Activated naive CD4-positive, alpha-beta T cell treated with anti-CD3 and anti-CD28 coated beads, Interleukin-2, amount 50 U/mL, for 72 hours (primary cell): Measurements from ENCODE around the gene TGIF2. TPM values are rescaled to one million over a fixed set of nuclear protein-coding genes. Genes with fewer than 3 reads are reported as not detected.
"Not testable (repeated sequence)": the region's sequence is repeated elsewhere in the genome, so short reads cannot be mapped to it uniquely, and the experiment has no call there.

ENCODE experiments used
- ATAC-seq, 2 donors: fragments of 150-1000 bp; cut with Tn5 transposase; 2 replicates each; pipeline ENCODE4 v1.10.0; 2021; ENCODE audit warnings: mild to moderate bottlenecking in 2 of 2, moderate library complexity in 2 of 2
- DNase-seq, 2 donors: peaks; one replicate each; pipeline ENCODE4 v3.0.0; 2021 to 2022; ENCODE audit warnings: low spot score in 2 of 2
- H3K27ac Mint-ChIP-seq, 2 donors: one replicate each; pipeline ENCODE4 v1.8.0; 2022; ENCODE audit warnings: mild to moderate bottlenecking in 2 of 2, mixed read lengths in 2 of 2
- H3K36me3 Mint-ChIP-seq, 2 donors: one replicate each; pipeline ENCODE4 v1.8.0; 2022; ENCODE audit warnings: mixed read lengths in 2 of 2
- H3K9me3 Mint-ChIP-seq, 2 donors: one replicate each; pipeline ENCODE4 v1.8.0; 2022; ENCODE audit warnings: mixed read lengths in 2 of 2
- total RNA-seq, 2 donors: library from RNA; stranded (reverse); gene quantifications; one replicate each; pipeline ENCODE4 v1.2.3, GENCODE V29; 2022

TGIF2 gene
- total RNA-seq, 2 donors from 2014 or later: 33.7 to 52.6 TPM

DNA sequence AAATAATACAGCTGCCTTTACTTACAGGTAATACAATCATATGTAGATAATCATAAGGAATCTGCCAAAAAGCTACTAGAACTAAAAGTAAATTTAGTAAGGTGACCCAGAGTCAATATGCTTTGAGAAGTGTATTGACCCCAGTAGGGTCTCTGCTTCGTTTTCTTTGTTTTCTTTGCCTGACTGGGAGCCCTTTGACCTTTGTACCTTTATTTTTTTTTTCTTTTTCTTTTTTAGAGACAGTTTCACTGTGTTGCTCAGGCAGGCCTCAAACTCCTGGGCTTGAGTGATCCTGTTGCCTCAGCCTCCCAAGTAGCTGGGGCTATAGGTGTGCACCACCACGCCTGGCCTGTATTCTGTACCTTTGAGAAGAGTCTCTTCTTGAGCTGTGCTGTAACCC lies 50.0 kb downstream of the TGIF2 start:
- DNase-seq: no peak
- Mint-ChIP-seq H3K27ac (peak overlapping the region; percentile 60 to 67), H3K36me3 (peaks cover 0 to 28% of the 10 kb centered on the region in 2 donors), H3K9me3 (no peaks in the 10 kb centered on the region)
- no peak for ATAC-seq

DNA sequence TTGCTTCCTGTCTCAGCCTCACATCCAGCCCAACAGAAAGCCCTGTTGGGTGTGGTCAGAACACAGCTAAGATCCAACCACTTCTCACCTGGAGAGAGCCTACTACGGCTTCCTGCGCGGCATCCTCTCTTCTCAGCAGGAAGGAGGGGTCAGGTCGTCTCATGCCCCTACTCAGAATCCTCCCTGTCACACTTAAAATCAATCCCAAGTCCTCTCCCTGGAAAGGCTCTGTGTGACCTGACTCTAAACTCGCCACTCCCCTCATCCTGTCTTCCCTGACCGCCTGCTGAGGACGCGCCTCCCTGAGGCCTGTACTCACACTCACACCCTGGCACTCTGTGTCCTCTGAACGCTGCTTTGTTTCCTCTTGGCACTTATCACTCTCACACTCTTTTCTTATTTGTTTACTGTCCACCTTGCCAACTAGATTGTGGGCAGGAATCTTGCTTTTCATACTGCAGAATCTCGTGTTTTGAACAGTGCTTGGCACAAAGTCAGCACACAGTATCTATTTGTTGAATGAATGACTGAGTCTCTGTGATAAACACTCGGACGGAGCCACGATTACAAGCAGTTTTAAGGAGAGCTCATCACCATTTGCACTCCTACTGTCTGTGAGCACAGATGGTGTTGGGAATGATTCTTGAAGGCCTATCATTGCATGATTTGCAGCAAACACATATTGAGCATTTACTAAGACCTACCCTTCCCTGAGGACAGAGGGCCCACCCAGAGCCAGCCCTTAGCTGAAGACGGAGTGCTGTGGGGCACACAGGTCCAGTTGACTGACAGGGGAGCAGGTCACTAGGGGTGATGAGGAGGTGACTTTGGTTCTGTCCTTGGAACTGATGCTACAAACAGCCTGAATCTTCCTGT lies 50.9 kb downstream of the TGIF2 start:
- ATAC-seq: no peak
- no peak for DNase-seq
- Mint-ChIP-seq H3K36me3 (peaks cover 0 to 34% of the 10 kb centered on the region in 2 donors), H3K9me3 (no peaks in the 10 kb centered on the region), H3K27ac (peak overlapping the region; percentile 60 to 67)

DNA sequence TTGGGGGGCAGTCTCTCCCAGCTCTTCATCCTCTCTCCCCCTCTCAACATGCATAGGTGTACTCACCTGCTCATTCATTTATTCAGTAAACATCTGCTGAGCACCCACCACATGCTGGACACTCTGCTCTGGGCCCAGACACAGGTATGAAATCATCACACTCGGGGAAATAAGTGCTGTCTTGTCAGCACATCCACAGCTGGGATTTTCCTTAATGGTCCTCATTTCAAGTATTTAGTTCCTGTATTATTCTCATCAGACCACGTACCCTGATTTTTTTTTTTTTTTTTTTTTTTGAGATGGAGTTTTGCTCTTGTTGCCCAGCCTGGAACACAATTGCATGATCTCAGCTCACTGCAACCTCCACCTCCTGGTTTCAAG lies 51.5 kb downstream of the TGIF2 start:
- H3K27ac Mint-ChIP-seq: peak overlapping the region; percentile 41 to 67
- H3K36me3 Mint-ChIP-seq: peaks cover 2 to 39% of the 10 kb centered on the region in 2 donors
- no peak for ATAC-seq
- no peak for DNase-seq
- no peaks in the 10 kb centered on the region for H3K9me3 Mint-ChIP-seq

DNA sequence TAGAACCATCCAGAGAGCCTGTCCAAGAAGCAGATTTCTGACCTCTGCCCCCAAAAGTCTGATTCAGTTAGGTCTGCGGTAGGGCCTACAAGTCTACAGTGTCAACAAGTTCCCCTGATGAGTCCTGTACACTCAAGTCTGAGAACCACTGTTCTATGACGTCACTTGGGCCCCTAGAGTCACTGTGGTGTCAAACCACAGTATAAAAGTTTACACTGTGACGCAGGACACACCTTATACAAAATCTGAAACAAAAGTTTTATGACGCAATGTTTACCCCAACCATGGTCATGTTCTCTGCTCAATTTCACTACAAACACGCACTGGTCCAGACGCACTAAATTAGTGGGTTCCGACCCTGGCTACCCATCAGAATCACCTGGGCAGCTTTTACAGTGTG lies 54.7 kb downstream of the TGIF2 start:
- Mint-ChIP-seq H3K9me3 (no peaks in the 10 kb centered on the region), H3K27ac (peak overlapping the region in 1 of 2 donors; percentile 22), H3K36me3 (peaks cover 9 to 51% of the 10 kb centered on the region in 2 donors)
- DNase-seq (no peak), ATAC-seq (peak in 1 of 2 donors; percentile 13)

DNA sequence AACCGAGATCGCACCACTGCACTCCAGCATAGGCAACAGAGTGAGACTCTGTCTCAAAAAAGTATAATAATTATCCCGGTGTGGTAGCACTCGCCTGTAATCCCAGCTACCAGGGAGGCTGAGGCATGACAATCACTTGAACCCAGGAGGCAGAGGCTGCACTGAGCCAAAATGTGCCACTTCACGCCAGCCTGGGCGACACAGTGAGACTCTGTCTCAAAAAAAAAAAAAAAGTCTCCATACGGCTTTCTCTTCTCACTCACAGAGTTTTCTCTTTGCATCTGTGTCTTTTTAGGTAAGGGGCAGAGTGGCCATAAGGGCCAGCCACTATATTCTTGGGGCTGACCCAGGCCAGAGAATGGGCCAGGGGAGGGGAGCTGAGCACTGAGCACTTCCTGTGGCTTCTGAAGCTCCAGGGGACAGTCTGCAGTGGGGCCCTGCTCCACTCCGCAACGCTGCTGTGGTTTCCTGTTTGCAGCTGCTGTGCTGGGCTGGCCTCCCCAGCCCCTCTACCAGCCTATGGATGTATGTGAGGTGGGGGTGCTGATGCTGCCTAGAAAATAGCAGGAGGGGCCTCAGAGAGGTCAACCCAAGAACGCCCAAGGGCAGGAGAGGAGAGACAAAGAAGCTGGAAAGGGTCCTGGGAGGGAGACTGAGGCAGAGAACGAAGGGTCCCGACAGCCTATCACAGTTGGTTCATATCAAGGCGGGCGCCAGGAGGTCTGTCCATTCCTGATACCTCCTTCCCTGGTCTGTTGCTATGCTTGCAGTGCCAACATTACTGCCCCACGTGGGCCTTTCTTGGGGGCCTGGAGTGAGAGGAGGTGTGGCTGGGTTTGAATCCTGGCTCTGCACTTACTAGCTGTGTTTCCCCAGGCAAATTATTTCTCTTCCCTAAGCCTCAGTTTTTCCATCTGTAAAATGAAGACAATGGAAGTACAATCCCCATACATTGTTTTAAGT lies 56.6 kb downstream of the TGIF2 start:
- ATAC-seq: peak; percentile 83 to 91
- H3K36me3 Mint-ChIP-seq: peaks cover 9 to 38% of the 10 kb centered on the region in 2 donors
- H3K9me3 Mint-ChIP-seq: no peaks in the 10 kb centered on the region
- peak in 1 of 2 donors; percentile 38 for DNase-seq
- peak overlapping the region; percentile 88 to 100 for H3K27ac Mint-ChIP-seq

DNA sequence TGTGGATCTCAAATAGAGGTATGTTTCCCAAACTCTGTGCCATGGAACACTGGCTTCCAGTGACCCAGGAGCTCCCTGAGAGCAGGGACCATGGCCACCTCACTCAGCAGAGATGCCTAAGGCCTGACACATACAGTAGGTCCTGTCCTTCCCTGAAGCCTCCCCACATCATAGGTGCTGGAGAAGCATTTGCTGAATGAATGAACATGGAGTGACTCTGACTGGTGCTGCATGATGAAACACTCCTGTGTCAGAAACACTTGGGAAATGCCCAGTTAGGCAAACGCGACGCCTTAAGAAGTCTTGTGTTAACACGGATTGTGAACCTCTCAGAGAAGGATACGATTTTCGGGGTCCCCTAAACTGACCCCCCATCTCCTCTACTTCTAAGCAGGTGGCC lies 58.2 kb downstream of the TGIF2 start:
- DNase-seq: no peak
- Mint-ChIP-seq H3K9me3 (no peaks in the 10 kb centered on the region), H3K36me3 (peaks cover 9 to 36% of the 10 kb centered on the region in 2 donors), H3K27ac (peak overlapping the region in 1 of 2 donors; percentile 25)
- no peak for ATAC-seq

DNA sequence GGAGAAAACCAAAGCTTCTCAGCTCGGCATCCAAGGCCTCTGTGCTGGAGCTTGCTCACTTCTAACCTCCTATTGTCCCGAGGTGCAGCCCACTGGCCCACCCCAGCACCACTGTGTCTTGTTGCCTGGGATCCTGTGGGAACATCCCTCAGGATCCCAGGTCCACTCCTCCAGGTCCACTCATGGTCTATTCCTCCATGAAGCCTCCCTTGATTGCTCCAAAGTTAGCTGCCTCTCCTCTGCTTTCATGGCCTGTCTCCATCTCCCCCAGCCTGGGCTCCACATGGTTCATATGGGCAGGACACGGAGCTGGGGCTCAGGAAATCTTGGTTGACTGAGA lies 58.7 kb downstream of the TGIF2 start:
- H3K9me3 Mint-ChIP-seq: no peaks in the 10 kb centered on the region
- no peak for DNase-seq
- peaks cover 9 to 36% of the 10 kb centered on the region in 2 donors for H3K36me3 Mint-ChIP-seq
- ATAC-seq: no peak
- H3K27ac Mint-ChIP-seq: peak overlapping the region; percentile 25 to 38

DNA sequence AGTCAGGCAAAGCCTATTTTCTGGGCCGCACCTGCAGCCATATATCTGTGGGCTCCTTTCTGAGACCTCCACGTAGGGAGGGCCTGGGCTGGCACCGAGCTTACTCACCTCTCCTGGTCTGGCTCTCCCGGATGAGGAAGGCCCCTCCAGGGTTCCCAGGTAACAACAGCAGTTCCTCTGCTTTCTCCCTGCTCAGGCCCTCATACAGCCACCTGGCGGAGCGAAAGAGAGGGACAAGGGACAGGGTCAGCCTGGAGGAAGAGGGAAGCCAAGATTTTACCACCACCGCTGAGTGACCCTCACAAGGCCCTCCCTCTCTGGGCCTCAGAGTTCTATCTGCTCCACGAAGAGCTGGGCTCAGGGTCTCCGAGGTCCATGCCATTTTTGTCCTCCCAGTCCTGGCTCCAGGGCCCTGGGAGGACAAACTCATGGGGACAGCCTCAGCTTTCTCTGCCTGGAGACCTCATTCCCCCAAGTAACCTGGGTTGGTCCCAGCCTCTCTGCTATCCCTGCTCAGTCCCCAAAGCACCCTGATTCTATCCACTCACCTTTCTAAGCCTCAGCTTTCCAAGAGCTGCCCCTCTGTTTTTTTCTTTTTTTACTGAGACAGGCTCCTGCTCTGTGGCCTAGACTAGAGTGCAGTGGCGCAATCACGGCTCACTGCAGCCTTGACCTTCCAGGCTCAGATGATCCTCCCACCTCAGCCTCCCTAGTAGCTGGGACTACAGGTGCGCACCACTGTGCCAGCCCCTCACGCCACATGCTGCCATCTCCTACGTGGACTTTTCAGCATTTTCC lies 59.3 kb downstream of the TGIF2 start:
- DNase-seq: no peak
- Mint-ChIP-seq H3K27ac (peak overlapping the region; percentile 25 to 72), H3K36me3 (peaks cover 9 to 37% of the 10 kb centered on the region in 2 donors), H3K9me3 (no peaks in the 10 kb centered on the region)
- no peak for ATAC-seq

DNA sequence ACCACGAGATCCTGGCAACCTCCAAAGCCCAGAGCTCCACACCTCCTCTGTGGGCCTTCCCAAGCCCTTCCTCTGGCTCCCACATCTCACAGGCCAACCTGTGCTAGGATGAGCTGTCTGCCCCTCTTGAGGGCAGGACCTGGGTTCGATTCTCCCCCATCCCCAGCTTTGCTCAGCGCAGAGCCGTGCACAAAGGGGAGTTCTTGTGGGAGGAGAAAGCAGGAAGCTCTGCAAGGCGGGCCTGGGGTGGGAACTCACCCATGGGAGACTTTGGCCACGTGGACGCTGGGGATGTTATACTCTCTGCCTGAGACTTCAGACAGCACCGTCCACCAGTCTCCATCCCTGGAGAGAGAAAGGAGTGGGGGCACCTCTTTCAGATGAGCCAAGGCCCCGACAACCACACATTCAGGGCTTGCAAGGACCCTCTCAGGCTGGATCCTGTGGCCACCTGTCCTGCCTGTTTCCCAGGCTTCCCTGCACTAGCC lies 59.9 kb downstream of the TGIF2 start:
- ATAC-seq (no peak), DNase-seq (no peak)
- H3K36me3 Mint-ChIP-seq: peaks cover 9 to 41% of the 10 kb centered on the region in 2 donors
- H3K9me3 Mint-ChIP-seq: no peaks in the 10 kb centered on the region
- peak overlapping the region; percentile 25 to 72 for H3K27ac Mint-ChIP-seq

DNA sequence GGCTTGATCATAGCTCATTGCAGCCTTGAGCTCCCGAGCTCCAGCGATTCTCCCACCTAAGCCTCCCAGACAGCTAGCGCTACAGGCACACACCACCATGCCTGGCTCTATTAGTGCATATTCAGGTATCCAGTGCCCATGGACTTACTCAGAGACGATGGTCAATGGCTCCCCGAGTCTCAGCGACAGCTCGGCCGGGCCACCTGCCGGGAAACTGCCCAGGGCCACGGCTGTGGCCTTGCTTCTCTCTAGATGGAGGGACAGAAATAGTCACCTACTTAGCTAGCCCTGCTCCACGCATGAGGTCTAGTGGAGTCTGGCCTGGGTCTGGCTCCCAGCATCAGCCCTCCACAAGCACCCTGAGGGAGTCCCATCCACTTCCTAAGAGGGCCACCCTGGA lies 60.9 kb downstream of the TGIF2 start:
- no peaks in the 10 kb centered on the region for H3K9me3 Mint-ChIP-seq
- DNase-seq (no peak), ATAC-seq (no peak)
- H3K36me3 Mint-ChIP-seq: peaks cover 9 to 45% of the 10 kb centered on the region in 2 donors
- peak overlapping the region; percentile 22 to 61 for H3K27ac Mint-ChIP-seq

DNA sequence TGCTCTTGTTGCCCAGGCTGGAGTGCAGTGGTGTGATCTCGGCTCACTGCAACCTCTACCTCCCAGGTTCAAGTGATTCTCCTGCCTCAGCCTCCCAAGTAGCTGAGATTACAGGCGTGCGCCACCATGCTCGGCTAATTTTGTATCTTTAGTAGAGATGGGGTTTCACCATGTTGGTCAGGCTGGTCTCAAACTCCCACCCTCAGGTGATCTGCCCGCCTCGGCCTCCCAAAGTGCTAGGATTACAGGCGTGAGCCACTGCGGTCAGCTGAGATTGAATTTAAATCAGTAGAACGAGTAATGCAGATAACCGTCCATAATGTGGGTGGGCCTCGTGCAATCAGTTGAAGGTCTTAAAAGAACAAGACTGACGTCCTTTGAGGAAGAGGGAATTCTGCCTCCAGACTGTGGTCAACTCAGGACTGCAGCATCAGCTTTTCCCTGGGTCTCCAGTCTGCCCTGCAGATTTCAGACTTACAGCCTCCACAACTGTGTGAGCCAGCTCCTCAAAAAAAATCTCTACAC lies 65.5 kb downstream of the TGIF2 start:
- not testable (repeated sequence) for DNase-seq, H3K27ac Mint-ChIP-seq, ATAC-seq, H3K9me3 Mint-ChIP-seq
- H3K36me3 Mint-ChIP-seq: peaks cover 0 to 43% of the 10 kb centered on the region in 2 donors

DNA sequence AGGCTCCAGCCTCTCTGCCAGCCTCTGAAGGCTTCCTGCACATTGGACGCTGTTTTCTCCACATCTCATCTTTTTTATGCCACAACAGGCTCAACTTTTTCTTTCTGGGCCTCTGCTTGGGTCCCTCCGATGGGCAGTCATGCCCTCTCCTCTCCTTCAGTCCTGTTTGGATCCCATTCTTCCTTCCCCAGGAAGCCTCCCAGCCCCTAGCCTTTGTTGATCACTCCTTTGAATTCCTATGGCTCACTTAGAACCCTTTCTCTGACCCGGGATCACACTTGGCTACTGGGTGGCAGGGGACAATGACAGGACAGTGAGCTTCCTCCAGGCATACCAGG lies 68.1 kb downstream of the TGIF2 start:
- Mint-ChIP-seq H3K27ac (peak overlapping the region; percentile 93 to 98), H3K9me3 (no peaks in the 10 kb centered on the region), H3K36me3 (peaks cover 17 to 64% of the 10 kb centered on the region in 2 donors)
- ATAC-seq: no peak
- DNase-seq: no peak

DNA sequence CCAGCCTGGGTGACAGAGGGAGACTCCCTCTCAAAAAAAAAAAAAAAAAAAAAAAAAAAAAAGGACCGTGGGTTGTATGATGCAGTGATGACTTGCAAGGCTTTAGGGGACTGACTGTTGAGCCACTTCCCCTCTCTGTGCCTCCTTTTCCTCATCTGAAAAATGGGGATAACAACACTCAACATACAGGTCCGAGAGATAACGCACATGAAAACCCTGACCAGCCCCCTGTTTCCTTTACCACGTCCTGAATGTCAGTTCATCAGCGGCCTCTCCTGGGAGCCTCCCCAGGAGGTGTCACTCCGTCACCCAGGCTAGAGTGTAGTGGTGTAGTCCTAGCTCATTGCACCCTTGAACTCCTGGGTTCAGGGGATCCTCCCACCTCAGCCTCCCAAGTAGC lies 68.7 kb downstream of the TGIF2 start:
- ATAC-seq: peak in 1 of 2 donors; percentile 28
- Mint-ChIP-seq H3K27ac (peak overlapping the region; percentile 93 to 98), H3K36me3 (peaks cover 17 to 59% of the 10 kb centered on the region in 2 donors), H3K9me3 (no peaks in the 10 kb centered on the region)
- DNase-seq: no peak
